HepG2 (cell line): ENCODE measurements around the gene RHO. TPM values are rescaled to one million over a fixed set of nuclear protein-coding genes. Genes with fewer than 3 reads are reported as not detected.
"Not testable (repeated sequence)": the region's sequence is repeated elsewhere in the genome, so short reads cannot be mapped to it uniquely, and the experiment has no call there.

Source experiments
- CEBPB ChIP-seq: IDR thresholded peaks from 2 replicates; pipeline ENCODE4 v1.6.1; 2011; ENCODE audit warnings: low read depth, low read length, improper control_type of control experiment, borderline replicate concordance
- CEBPG ChIP-seq: IDR thresholded peaks from 2 replicates; pipeline ENCODE4 v1.6.1; 2016
- FOXP4 ChIP-seq: sonication (generic); formaldehyde crosslinking; IDR thresholded peaks from 2 replicates; pipeline ENCODE4 v1.4.0; 2020; ENCODE audit warnings: missing genetic modification reagents
- HDAC1 ChIP-seq: sonication (generic); formaldehyde crosslinking; IDR thresholded peaks from 2 replicates; pipeline ENCODE4 v1.5.1; 2020; ENCODE audit warnings: mild to moderate bottlenecking, missing genetic modification reagents
- HIC2 ChIP-seq: sonication (generic); formaldehyde crosslinking; IDR thresholded peaks from 2 replicates; pipeline ENCODE4 v1.9.0; 2022; ENCODE audit warnings: low read depth, missing genetic modification reagents
- HNRNPL ChIP-seq: fragments of 200-400 bp; formaldehyde crosslinking; IDR thresholded peaks from 2 replicates; pipeline ENCODE4 v1.6.1; 2017; ENCODE audit warnings: mild to moderate bottlenecking, low read depth, low read length
- IKZF5 ChIP-seq: IDR thresholded peaks from 2 replicates; pipeline ENCODE4 v1.6.1; 2018; ENCODE audit warnings: missing genetic modification reagents, mild to moderate bottlenecking, missing compliant biosample characterization
- MTA1 ChIP-seq: sonication (generic); formaldehyde crosslinking; IDR thresholded peaks from 2 replicates; pipeline ENCODE4 v1.4.0; 2020; ENCODE audit warnings: missing genetic modification reagents, mild to moderate bottlenecking, borderline replicate concordance
- MYC ChIP-seq: sonication (generic); formaldehyde crosslinking; IDR thresholded peaks from 2 replicates; pipeline ENCODE4 v1.9.0; 2021; ENCODE audit warnings: missing genetic modification reagents, borderline replicate concordance
- NONO ChIP-seq, 2 experiments: fragments of 450-650 bp in 1 of 2; sonication (generic) in 1 of 2; formaldehyde crosslinking in 1 of 2; IDR thresholded peaks in 1 of 2; conservative IDR thresholded peaks in 1 of 2; 2 replicates each; pipeline versions ENCODE4 v1.6.1 to v1.8.0; 2017 to 2022; ENCODE audit warnings: mild to moderate bottlenecking in 1 of 2, missing genetic modification reagents in 1 of 2, moderate library complexity in 1 of 2
- NR2F6 ChIP-seq, 2 experiments: IDR thresholded peaks; 2 replicates each; pipeline ENCODE4 v1.6.1; 2016; ENCODE audit warnings: antibody characterized with exemption in 1 of 2, mild to moderate bottlenecking in 1 of 2
- PAXIP1 ChIP-seq: sonication (generic); formaldehyde crosslinking; conservative IDR thresholded peaks from 2 replicates; pipeline ENCODE4 v1.4.0; 2020; ENCODE audit warnings: mild to moderate bottlenecking, missing genetic modification reagents, moderate library complexity
- PHF21A ChIP-seq: sonication (generic); formaldehyde crosslinking; IDR thresholded peaks from 2 replicates; pipeline ENCODE4 v1.5.0; 2020; ENCODE audit warnings: mild to moderate bottlenecking, missing genetic modification reagents
- SALL1 ChIP-seq: sonication (generic); formaldehyde crosslinking; IDR thresholded peaks from 2 replicates; pipeline ENCODE4 v1.8.0; 2022; ENCODE audit warnings: mild to moderate bottlenecking, missing genetic modification reagents
- SP5 ChIP-seq: IDR thresholded peaks from 2 replicates; pipeline ENCODE4 v1.6.1; 2016; ENCODE audit warnings: low read depth, borderline replicate concordance
- STAG1 ChIP-seq: sonication (generic); formaldehyde crosslinking; IDR thresholded peaks from 2 replicates; pipeline ENCODE4 v1.4.0; 2020; ENCODE audit warnings: missing genetic modification reagents
- ZBTB38 ChIP-seq: sonication (generic); formaldehyde crosslinking; IDR thresholded peaks from 2 replicates; pipeline ENCODE4 v1.5.1; 2020; ENCODE audit warnings: mild to moderate bottlenecking, missing genetic modification reagents
- ZFX ChIP-seq: sonication (generic); formaldehyde crosslinking; IDR thresholded peaks from 2 replicates; pipeline ENCODE4 v1.4.0; 2020; ENCODE audit warnings: mild to moderate bottlenecking, low read depth, missing genetic modification reagents, moderate library complexity
- ZFY ChIP-seq: sonication (generic); formaldehyde crosslinking; IDR thresholded peaks from 2 replicates; pipeline ENCODE4 v1.4.0; 2020; ENCODE audit warnings: missing genetic modification reagents
- polyA plus RNA-seq, 8 experiments: library from polyadenylated mRNA; depleted of rRNA in 3 of 8; stranded (reverse) in 7 of 8; unstranded in 1 of 8; fragments of >200 nt; fragmentation: Illumina TruSeq in 4 of 8; extraction: Trizol in 4 of 8; gene quantifications; 2 replicates each; pipeline versions ENCODE4 v1.2.1 to v1.2.3, GENCODE V29; 2011 to 2016; ENCODE audit warnings: low read depth in 4 of 8, missing spikeins in 1 of 8, mixed read lengths in 1 of 8; ENCODE audit not compliant: insufficient read depth in 1 of 8
- total RNA-seq, 5 experiments: library from RNA; depleted of rRNA; stranded (reverse); fragments of >200 nt; fragmentation: Illumina TruSeq; extraction: Trizol; gene quantifications; 2 replicates each; pipeline ENCODE4 v1.2.3, GENCODE V29; 2016; ENCODE audit warnings: low read depth in 1 of 5

The RHO gene
- total and polyA plus RNA-seq, 2 of the 13 experiments (the other 11 are each of a cell fraction or from before 2014, with no cell fraction given): not detected

GRCh38 chr3:129515108-129515820 is 13.2 kb upstream of the RHO start (continued):
- peak; percentile 43; the same call in 1 of the 2 replicates for TF ChIP-seq HIC2 (CRISPR knock-in tag)
- not testable (repeated sequence) for TF ChIP-seq NR2F6, NONO (IDR thresholded peaks at IDR 0.05)
- 0 out of 2 replicates have a peak, but pooled peaks have one; percentile 31 for TF ChIP-seq NR2F6 (CRISPR knock-in tag; IDR thresholded peaks at IDR 0.05)
- 0 out of 2 replicates have a peak, but pooled peaks have one; percentile 25 for TF ChIP-seq FOXP4 (CRISPR knock-in tag)
- TF ChIP-seq NONO (CRISPR knock-in tag; conservative IDR thresholded peaks at IDR 0.05): 0 out of 2 replicates have a peak, but pooled peaks have one; percentile 27
- TF ChIP-seq ZFX (CRISPR knock-in tag): peak; percentile 61
- TF ChIP-seq SALL1 (CRISPR knock-in tag): peak; percentile 50; the same call in 1 of the 2 replicates
- TF ChIP-seq MTA1 (CRISPR knock-in tag): 0 out of 2 replicates have a peak, but pooled peaks have one; percentile 37
- peak; percentile 40; the same call in 1 of the 2 replicates for TF ChIP-seq PHF21A (CRISPR knock-in tag)
- peak; percentile 49 for TF ChIP-seq ZBTB38
- TF ChIP-seq CEBPG (CRISPR knock-in tag): peak; percentile 43; the same call in 1 of the 2 replicates
- peak; percentile 13; the same call in 1 of the 2 replicates for TF ChIP-seq STAG1 (CRISPR knock-in tag)
- 0 out of 2 replicates have a peak, but pooled peaks have one; percentile 1 for TF ChIP-seq CEBPB
- peak; percentile 62 for TF ChIP-seq SP5 (CRISPR knock-in tag)
- TF ChIP-seq MYC: peak; percentile 58; the same call in 1 of the 2 replicates
- peak; percentile 43; the same call in 1 of the 2 replicates for TF ChIP-seq ZFY
- TF ChIP-seq HNRNPL: 0 out of 2 replicates have a peak, but pooled peaks have one; percentile 21
- 0 out of 2 replicates have a peak, but pooled peaks have one; percentile 33 for TF ChIP-seq PAXIP1 (CRISPR knock-in tag)
- TF ChIP-seq IKZF5: 0 out of 2 replicates have a peak, but pooled peaks have one; percentile 23
- TF ChIP-seq HDAC1 (CRISPR knock-in tag): 0 out of 2 replicates have a peak, but pooled peaks have one; percentile 46
